ENCODE data around the gene ANKS1A.

- TF ChIP-seq CTCF (IDR thresholded peaks at IDR 0.05; ENCODE audit: low read length) (no peak), EZH2 (optimal IDR thresholded peaks at IDR 0.05; ENCODE audit: low read depth, low read length) (no peak), EZH2phosphoT487 (IDR thresholded peaks at IDR 0.05; ENCODE audit: low read length) (no peak)
These were observed 85.2 kb downstream of the ANKS1A start for GRCh38 chr6:34974249-34974642.

Data from MM.1S (cell line).